GM21737 (cell line): Measurements from ENCODE around the gene KCNG3.

Experiments used
- ATAC-seq: cut with Tn5 transposase; IDR thresholded peaks from one replicate; pipeline ENCODE4 v1.9.1; 2021; ENCODE audit warnings: mild to moderate bottlenecking, moderate library complexity; ENCODE audit not compliant: unreplicated experiment

KCNG3 gene

DNA sequence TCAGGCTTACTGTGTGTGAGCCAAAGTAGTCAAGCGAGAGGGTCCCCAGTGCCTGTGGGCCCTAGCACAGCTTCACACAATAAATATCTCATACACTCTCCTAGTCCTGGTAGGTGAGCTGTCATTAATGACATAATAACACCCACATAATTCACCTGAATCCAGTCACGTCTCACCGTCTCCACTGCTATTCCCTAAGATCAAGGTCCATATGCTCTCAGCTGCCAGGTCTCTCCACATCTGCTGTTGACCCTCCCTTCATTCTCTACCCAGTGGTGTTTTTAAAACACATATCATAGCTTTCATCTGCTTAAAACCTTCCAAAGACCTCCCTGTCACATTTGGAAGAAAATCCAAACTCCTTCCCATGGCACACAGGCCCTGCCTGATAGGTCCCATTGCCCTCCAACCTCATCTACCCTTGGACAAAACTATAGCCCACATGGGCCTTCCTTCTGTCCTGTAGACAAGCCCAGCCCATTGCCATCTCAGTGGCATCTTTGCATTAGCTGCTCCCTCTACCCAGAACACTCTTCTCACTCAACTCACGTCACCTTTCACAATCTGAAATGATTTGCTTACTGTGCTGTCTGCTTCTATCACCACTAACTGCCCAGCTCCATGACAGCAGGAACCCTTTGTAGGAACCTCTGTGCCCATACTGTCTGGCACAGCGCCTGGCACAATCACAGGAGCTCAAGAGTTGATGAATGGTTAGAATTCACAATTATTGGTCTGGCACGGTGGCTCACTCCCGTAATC is 7.5 kb downstream of the KCNG3 start:
- no peak for ATAC-seq

DNA sequence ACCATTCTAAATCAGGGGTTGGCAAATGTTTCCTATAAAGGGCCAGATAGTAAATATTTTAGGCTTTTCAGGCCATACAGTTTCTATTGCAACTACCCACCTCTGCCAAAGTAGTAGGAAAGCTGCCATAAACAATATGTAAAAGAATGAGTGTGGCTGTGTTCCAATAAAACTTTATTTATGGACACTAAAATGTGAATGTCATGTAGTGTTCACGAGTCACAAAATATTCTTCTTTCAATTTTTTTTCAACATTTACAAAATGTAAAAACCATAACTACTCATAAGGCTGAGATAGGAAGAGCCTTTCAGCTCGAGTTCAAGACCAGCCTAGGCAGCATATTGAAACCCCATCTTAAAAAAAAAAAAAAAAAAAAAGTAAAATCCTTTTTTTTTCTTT is 13.4 kb downstream of the KCNG3 start:
- ATAC-seq: no peak

DNA sequence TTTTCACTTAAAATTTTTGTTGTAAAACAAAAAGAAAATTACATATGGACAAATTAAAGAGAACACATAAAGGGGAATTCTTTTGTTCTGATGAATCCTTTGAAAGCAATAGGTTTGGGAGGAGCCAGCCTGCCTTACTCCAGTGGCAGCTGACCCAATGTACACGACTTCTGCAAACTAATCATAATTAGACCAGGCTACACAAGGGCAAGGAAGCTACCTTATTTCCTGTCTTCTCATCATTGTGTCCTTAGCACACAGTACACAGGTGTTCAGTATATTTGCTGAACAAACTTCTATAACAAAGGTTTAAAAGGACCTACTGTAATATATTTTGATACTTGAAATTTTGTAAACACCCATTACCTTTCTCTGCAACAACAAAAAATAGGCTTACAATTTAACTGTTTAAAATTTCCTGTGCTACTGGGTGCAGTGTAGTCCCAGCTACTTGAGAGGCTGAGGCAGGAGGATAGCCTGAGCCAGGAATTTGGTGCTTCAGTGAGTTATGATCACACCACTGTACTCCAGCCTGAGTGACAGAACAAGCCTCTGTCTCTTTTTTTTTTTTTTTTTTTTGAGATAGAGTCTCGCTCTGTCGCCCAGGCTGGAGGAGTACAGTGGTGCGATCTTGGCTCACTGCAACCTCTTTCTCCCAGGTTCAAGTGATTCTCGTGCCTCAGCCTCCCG is 18.9 kb downstream of the KCNG3 start:
- no peak for ATAC-seq

DNA sequence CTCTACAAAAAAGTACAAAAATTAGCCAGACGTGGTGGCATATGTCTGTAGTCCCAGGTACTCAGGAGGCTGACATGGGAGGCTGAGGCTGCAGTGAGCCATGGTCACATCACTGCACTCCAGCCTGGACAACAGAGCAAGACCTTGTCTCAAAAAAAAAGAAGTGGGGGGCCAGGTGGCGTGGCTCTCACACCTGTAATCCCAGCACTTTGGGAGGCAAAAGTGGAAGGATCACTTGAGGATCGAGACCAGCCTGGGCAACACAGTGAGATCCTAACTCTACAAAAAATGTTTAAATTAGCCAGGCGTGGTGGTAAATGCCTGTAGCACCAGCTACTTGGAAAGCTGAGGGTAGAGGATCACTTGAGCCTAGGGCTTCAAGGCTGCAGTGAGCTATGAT is 23.1 kb downstream of the KCNG3 start:
- ATAC-seq: no peak

DNA sequence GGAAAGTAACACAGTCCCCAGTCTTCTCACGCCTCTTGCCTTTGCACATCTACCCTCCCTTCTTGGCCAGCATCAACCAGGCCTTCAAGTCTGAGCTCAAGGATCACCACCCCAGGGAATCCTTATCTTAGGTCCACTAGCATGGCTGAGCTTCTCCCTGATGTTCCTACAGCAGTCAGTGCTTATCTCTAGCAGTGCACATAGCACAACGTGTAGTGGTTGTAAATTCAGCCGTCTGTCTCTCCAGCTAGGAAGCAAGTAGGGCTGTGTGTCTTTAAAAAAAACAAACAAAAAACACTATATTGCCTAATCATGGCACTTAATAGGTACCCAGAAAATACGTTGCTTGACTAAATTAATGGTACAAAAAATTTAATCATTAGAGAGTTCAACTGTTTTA is 29.2 kb downstream of the KCNG3 start:
- no peak for ATAC-seq

DNA sequence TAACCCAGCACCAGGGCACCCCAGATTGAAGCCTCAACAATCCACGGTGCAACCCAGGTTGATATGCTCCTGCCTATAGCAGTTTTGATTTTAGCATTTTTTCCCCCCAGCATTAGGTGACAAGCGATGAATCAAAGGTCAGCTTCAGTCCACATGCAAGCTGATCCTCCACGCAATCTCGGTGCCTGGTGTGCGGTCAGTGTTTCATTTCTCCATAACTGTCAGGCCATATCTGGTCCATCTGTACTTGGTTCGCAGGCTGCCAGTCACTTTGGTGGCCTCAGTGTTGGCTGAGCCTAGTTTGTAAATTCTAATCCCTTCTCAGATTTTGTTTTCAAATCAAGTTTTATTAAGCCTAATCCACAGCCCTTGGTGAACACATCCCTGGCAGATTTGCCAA is 30.2 kb downstream of the KCNG3 start:
- no peak for ATAC-seq

DNA sequence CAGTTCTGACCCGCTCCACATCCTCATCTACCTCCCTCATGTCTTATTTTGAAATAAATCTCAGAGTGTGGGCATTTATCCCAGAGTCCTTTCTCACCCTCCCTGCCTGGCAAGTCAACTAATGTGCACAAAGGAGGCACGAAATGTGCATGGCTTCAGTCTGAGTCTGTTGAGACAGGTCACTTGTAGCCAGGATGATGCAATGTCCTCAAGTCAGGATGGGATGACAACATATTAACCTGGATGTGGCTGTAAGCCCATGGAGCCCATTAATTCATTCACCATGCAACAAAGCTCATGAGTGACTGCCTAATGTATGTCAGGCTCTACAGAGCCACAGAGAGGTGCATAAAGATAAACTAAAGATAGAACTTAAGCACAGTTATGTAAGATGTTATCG is 34.5 kb downstream of the KCNG3 start:
- no peak for ATAC-seq

DNA sequence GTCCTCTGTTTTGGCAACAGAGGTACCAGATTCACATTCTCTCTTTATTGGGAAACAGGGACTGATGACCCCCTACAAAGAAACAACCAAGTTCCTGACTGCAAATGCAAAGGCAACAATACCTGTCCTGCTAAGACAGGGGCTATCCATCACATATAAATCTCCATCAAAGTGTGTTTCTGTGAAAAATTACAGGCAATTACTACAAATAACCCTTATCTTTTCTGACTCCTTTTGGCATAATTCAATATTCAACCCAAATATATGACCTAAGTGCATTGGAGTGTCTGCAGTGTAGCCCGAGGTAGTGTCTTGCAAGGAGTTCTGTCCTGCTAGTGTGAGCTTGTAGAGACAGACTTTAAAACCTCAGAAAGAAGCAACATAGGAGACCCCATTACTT is 35.4 kb downstream of the KCNG3 start:
- no peak for ATAC-seq

DNA sequence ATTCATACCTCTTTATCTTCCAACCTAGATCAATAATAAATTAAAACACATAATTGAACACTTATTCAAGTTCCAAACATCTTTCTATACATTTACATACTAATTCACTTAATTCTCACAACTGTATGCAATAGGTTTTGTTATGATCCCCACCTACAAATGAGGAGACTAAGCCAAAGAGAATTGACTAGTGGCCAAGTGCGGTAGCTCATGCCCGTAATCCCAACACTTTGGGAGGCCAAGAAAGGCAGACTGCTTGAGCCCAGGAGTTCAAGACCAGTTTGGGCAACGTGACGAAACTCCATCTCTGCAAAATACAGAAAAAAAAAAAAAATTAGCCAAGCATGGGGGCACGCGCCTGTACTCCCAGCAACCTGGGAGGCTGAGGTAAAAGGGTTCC is 36.8 kb downstream of the KCNG3 start:
- no peak for ATAC-seq

DNA sequence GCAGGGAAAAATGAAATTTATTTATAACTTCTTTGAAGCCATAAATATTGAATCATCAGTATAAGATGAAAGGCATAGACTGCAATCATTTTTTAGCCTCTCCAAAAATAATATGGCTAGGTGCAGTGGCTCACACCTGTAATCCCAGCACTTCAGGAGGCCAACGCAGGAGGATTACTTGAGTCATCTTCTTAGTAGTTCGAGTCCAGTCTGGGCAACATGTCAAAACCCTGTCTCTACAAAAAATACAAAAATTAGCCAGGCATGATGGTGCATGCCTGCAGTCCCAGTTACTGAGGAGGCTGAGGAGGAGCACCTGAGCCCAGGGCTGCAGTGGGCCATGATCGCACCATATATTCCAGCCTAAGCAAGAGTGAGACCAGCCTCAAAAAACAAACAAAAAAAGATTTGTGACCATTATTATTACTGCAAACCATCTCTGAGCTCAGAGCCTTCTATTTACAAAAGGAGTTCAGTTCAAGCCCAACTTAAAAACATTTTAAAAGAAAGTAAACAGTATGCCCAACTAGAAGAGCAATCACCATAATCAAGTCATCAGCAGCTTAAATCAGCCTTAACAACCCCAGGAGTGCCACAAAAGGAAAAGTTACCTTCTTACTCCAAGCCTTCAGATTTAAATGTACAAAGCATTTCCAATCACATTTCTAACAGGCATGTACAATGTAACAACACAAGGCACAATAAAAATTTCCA is 37.5 kb downstream of the KCNG3 start:
- ATAC-seq: no peak

DNA sequence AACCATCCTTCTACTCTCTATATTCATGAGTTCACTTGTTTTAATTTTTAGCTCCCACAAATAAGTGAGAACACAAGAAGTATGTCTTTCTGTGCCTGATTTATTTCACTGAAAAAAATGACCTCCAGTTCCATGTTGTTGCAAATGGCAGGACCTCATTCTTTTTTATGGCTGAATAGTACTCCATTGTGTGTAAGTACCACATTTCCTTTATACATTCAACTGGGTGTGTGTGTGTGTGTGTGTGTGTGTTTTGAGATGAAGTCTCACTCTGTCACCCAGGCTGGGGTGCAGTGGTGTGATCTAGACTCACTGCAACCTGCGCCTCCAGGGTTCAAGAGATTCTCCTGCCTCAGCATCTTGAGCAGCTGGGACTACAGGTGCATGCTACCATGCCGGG is 41.2 kb downstream of the KCNG3 start:
- ATAC-seq: no peak

DNA sequence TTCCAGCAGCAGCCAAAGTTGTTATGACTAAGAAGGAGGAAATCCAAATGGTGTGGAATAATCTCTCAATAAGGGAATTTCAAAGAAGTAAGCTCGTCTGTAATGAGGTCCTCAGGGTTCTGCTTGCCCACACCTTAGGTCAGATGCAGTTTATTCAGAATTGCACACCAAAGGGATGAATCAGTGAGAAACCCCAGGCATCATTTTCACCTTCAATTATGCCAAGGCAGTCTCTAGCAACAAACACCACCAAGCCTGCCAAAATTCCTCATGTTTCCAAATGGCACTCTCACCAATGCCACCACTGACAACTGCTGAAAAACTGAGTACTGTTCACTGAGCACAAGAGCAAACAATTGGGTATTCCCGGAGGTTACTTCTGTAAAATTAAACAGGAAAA is 43.6 kb downstream of the KCNG3 start:
- no peak for ATAC-seq

DNA sequence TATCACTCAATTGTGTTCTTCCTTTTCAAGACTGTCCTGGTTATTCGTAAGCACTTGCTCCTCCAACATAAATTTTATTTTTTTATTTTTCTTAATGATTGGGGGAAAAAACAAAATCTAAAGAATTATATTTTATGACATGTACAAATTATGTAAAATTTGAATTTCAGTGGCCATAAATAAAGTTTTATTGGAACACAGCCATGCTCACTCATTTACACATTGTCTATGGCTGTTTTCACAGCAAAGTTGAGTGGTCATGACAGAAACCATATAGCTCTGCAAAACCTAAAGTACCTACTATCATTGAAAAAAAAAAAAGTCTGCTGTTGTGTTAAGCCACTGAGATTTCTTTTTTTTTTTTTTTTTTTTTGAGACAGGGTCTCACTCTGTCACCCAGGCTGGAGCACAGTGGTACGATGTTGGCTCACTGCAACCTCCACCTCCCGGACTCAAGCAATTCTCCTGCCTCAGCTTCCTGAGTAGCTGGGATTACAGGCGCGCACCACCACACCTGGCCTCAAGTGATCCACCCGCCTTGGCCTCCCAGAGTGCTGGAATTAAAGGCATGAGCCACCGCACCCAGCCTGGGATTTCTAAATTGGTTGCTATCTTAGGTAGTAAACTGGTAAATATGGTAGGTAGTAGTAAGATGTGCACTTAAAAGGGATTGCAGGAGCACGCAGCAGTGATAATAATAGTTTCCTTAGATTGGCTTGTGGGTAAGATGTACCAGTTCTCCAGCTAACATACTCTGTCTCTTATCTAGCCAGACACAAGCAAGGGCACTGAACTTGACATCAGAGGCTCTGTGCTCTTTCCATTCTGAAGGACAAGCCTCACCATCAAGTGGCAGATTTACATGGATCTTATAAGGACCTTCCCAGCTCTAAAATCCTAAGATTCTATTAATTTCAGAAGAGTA is 44.4 kb downstream of the KCNG3 start:
- ATAC-seq: no peak

DNA sequence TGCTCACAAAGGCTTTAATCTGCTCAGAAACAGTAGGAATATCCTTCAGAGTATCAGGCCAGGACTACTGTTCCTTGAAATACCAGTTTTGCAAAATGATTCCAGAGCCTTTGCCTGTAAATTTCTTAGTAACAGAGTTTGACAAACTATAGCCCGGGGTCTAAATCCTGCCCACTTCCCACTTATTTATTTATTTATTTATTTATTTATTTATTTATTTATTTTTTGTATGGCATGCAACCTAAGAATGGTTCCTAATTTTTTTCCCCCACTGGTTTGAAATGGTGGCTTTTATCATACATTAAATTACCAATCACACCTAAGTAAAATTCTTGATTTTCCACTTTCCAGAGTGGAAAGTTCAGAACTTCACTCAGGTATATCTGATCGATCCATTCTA is 45.6 kb downstream of the KCNG3 start:
- ATAC-seq: no peak

DNA sequence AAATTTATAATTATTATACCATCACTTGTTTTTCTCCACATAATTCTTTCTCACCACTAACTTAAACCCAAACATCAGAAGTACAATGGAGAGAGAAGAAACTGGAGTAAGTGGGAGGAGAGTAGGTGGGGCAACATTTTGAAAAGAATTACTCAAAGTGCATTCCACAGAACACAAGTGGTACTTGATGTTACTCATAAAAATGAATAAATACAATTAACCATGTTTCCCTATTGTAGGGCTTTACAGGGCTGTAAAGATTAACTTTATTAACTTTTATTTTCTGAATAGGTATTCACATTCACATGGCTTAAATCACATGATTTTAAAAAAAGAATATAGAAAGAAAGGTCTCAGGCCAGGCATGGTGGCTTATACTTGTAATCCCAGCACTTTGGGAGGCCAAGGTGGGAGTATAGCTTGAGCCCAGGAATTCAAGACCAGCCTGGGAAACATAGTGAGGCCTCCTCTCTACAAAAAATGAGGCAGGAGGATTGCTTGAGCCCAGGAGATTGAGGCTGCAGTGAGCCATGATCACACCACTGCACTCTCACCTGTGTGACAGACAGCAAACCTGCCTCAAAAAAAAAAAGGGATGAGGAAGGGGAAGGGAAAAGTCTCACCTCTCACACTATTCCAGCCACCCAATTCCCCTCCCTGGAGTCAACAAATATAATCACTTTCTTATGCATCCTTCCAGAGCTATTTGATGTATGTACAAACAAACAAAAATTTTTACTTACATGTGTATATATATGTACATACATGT is 47.1 kb downstream of the KCNG3 start:
- ATAC-seq: no peak

DNA sequence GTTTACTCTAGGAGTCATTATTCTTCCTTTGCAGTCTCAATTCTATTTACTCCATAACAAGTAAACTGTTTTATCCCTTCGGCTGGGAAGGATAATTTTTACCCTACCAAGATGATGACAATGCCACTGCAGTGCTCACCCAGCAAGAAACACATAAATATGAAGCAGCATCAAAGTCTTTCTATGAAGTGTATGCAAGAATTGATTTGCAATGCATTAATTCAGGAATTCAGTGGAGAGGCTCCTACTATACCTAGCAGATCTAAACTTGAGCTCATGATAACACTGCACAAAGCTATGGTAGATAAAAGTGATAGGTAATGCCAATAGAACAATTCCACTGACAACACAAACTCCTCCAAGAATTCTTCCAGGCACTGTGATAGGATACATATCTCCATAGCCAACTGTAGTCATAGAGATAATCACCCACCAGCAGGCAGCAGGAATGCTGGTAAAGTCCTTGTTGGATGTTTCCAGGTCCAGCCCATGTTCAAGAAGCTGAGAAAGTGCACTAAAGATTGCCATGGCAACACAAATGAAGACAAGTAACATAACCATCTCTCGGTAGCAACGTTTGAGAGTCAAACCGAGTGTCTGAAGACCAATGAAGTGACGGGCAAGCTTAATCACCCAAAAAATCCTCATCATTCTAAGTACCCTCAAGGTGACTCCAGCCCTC is 49.9 kb downstream of the KCNG3 start:
- no peak for ATAC-seq

DNA sequence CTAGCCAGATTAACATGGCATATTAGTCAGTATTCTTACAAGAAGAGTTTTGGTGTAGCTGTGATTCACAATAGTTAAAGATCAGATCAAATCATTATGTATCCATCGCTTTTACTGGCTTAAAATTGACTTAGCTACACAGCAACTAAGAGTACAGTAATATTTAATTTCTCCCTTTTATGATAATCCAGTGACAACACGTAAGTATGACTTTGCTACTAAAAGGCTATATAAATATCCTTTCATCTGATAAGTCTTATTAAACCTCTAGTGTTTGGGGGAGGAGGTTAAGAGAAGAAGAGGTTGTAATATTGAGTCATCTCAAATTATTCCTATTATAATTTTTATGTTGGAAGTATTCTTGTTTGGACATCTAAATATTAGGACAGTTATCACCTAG is 51.0 kb downstream of the KCNG3 start:
- ATAC-seq: no peak

DNA sequence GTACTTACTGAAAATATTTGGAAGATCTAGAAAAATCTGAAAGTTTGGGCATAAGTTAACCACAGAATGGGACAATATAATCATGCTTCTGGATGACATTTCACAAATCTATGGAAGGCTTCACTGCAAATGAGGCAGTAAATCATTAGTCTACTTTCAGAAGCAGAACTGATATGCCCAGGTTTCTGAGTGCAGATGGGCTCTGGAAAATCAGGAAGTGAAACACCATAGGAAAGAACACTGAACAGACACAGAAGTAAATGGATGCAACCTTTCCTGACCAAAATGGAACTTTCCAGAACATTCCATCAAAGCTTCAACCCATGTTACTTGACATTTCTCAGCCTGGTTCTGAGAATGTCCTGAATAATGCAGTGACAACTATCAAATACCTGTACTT is 55.1 kb downstream of the KCNG3 start:
- no peak for ATAC-seq

DNA sequence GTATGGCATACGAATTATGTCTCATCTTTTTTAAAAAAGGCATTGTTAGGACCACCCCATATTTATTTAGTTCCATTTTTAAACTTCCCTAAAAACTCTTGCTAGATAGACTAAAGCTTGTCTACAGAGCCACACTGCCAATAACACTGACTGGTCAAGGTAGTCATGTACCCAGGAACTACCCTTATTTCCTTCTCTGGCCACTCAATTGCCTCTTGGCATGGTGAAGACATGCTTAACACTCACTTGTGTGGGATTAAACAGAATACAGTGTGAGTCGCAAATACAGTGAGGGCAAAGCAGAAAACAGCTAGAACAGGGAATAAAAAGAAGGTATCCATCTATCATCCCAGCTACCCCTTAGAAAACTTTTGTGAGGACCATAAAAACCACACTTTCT is 57.4 kb downstream of the KCNG3 start:
- no peak for ATAC-seq

DNA sequence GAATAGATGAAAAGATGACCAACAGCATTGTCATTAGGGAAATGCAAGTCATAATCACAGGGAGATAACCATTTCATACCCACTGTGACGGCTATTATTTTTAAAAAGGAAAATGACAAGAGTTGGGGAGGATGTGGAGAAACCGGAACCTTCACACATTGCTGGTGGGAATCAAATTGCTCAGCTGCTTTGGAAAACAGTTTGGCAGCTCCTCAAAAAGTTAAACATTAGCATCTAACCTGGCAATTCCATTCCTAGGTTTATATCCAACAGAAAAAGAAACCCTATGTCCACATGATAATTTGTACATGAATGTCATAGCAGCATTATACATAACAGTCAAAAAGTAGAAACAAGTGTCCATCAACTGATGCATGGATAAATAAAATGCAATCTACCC is 58.2 kb downstream of the KCNG3 start:
- ATAC-seq: no peak
